NCI-H2107 (cell line): ENCODE measurements around the gene DCP1B.

Source experiments
- DNase-seq: peaks from one replicate; lab custom pipeline; 2025; lab: John Stamatoyannopoulos, UW

DCP1B gene

GRCh38 chr12:2004113-2004929 lies at the start of gene DCP1B:
Gene DCP1B (minus strand): TSS chr12:2004457. CDS start chr12:2004431, 26 bp downstream.
- DNase-seq: peak; percentile 92

DNA sequence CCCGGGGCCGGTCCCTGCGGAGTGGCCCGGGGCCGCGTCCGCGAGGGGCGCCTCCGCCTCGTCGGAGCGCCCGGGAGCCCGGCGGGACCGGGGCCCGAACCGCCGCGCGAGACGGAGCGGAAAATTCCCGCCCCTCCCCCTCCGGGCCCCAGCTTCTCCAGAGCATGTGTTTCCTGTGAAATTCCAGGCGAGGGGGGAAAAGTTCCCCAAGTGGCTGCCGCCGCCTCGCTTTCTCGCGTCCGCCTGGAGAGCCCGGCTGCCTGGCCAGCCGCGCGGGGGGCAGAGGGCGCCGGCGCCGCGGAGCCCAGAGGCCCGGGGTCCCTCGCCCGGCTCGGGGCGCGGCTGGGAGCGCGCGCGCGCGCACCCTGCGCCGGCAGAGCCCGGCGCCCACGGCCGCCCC lies 49.4 kb upstream of the DCP1B start:
- no peak for DNase-seq

- no peak for DNase-seq
These were observed 48.8 kb upstream of the DCP1B start, which contains the start of gene CACNA1C for GRCh38 chr12:2052826-2053678. Gene CACNA1C (plus strand): TSS chr12:2052987. CDS start chr12:2053563, 576 bp downstream.

GRCh38 chr12:2051700-2052621 lies 47.7 kb upstream of the DCP1B start:
- no peak for DNase-seq

DNA sequence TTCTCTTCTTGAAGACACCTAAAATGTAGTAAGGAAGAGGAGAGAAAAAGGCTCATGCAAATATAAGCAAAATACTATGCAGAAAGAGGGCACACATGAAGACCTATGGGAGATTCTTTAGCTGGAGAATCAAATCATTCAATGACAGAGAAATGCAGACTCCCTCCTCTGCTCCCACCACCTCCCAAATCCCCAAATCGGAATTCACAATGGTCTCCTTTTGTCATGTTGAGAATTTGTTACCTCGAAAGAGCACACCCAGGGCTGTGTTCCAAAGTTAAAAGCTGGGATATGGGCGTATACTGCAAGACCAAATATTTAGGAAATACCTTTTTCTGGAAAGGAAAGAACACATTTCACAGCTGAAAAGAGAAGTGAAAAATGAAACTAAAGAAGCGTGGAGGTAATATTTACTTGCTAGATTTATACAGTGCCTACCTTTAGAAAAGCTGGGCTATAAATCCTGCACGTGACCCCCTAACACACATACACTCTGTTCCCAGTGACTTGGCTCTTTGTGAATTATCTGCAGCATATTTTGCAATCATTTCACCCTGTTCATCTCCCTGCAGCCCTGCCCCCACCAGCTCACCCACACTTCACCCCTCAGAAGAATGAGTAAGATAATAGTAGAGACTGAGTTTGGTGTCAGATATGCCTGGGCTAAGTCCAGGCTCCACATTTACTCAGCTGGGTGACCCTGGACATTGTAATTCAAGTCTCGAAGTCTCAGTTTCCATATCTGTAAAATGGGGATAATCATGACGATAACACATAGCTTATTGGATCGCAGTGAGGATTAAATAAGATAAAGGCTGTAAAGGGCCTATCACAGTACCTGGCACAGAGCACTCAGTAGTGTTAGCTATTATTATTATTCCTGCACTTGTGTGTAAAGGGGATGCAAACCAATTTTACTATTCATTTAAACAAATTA lies 45.6 kb upstream of the DCP1B start:
- no peak for DNase-seq

- DNase-seq: no peak
These were observed 43.5 kb upstream of the DCP1B start for GRCh38 chr12:2047752-2048151.

DNA sequence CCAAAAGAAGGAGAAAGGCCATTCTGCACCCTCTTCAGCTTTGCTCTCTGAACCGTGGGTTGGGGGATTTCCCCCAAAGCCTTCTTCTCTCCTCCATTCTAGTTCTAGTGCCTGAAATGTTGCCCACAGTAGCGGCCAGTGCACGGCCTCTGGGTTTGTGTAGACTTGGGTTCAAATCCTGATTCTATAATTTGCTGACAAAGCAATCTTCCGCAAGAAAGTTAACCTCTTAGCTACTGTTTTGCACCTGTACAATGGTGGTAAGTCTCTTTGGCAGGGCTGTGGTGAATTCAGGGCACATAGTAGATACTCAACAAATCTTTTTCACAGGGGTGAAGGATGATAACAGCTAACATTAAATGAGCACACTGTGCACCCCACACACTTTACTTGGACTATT lies 42.7 kb upstream of the DCP1B start:
- DNase-seq: no peak

GRCh38 chr12:2044165-2044564 lies 39.9 kb upstream of the DCP1B start:
- no peak for DNase-seq

DNA sequence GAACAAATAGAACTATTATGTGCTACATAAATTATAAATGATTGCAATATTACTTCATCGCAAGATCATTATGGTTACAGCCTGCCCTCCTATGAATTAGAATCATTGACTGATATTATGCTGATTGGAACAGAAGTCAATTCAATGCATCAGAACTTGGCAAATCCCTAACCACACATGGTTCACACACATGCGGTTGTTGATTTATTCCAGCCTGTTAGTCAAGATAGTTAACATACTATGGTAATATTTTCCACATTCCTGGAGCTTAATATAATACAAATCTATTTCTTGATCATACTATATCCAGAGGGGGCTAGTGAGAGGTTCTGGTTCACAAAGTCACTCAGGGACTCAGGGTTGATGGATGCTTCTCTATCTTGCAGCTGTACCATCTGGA lies 38.8 kb upstream of the DCP1B start:
- no peak for DNase-seq

DNA sequence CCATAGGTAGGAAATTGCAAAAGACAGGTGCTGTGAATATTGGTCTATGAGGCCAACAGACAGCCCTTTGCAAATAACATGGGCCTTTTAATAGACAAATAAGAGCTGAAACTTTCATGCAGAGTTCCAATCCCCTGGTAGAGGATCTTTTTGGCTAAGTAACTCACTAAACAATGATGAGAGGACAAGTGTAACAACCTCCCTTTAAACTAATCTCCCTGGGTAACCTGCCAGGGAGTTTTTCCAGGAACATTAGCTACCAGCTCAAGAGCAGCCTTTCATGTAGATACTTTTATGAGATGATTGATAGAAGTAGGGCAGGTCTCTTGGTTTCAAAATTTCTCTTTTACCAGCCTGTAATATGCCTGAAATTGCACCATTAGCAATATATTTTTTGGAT lies 34.8 kb upstream of the DCP1B start:
- DNase-seq: no peak

DNA sequence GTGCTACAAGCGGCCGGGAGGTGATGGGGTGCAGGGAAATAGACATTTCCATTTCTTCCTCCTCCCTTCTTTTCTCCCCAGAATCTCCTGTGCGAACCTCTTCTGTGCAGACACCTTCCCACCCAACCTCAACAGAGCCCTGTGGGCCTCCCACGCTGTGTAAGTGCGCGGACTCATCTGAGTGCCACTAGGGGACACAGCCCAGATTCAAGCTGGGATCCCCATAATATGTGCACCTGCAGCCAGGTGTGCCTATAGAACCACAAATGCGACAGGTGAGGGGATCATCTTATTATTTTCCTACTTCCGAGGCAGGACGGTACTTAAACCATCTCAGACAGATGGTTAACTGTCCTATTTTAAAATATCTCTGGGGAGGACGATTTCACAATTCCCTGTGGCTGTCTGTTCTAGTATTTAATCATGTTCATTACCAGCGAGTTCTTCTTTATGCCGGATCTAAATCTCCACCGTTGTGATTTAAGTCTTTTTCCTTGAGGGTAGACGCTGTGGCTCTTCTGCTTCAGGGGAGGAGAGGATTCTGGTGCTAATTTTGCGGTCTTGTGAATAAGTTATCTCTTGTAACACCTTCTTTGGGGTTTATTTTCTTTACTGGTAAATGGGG lies 31.3 kb upstream of the DCP1B start:
- no peak for DNase-seq

GRCh38 chr12:2034633-2035430 lies 30.6 kb upstream of the DCP1B start:
- DNase-seq: peak; percentile 86

- DNase-seq: no peak
These were observed 28.2 kb upstream of the DCP1B start for GRCh38 chr12:2032506-2032905.

DNA sequence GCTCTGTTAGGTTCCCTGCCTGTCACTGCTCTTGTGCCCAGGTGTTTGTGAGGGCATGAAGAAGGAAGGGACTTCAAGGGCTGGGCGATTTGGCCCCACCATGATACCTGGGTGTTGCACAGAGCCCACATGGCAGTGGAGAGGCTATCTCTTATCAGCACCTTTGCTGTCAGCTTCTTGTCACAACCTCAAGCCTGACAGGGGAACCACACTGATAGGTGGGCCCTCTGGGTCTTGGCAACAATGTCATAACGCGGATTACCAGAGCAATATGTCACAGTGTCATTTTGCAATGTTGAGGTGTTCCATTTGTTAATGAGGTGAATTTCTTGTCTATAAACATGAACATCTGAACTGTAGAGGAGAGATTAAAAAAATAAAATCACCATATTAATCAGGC lies 25.6 kb upstream of the DCP1B start:
- DNase-seq: no peak

- no peak for DNase-seq
These were observed 23.1 kb upstream of the DCP1B start for GRCh38 chr12:2027351-2027750.

DNA sequence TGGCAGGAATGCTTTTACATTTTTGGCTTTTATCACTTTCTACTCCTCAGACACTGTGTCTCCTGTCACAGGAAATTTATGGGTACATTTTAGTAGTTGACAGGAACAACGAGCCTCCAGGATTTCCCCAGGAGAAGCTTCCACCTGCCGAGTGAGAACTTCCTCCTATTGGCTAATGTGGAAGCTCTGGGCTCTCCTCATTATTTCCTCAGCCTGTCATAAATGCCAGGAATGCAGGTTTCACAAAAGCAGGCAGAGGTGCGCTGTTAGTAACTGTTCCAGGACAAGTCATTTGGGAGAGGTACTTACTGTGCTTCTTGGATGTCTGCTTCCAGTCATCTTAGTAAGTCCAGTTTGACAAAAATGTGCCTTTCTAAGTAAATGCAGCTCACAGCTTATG lies 19.1 kb upstream of the DCP1B start:
- DNase-seq: no peak

DNA sequence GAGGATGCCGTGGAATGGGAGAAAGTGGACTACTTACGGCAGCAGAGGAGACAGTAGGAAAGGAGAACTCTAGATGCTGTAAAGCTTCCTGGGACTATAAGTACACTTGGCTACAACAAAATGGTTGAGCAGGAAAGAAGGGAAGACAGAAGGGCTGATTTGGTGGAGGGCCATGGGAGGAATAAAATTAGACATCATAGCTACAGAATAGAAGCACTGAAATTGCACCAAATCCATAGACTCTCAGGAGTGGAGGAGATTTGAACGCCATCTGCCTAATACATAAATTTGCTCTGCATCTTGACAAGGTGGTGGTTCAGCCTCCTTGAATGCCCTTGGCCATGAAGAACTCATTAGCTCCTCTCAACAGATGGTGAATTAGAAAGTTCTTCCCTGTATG lies 16.3 kb upstream of the DCP1B start:
- no peak for DNase-seq

- DNase-seq: no peak
These were observed 14.9 kb upstream of the DCP1B start for GRCh38 chr12:2019126-2019525.

- DNase-seq: no peak
These were observed 14.1 kb upstream of the DCP1B start for GRCh38 chr12:2018391-2018790.
